Transverse colon (tissue), 3 donors: ENCODE data around the gene TYRP1.

ENCODE experiments used
- CTCF ChIP-seq, 5 experiments: fragments of 200-600 bp in 3 of 5; fragments of 450-650 bp in 2 of 5; sonication (generic) in 3 of 5; IDR thresholded peaks; 1 replicate in 2 of 5; 2 replicates in 3 of 5; pipeline ENCODE4 v1.5.1; 2016 to 2017; ENCODE audit warnings: antibody characterized with exemption in 5 of 5, inconsistent platforms in 3 of 5, mild to moderate bottlenecking in 2 of 5, moderate library complexity in 1 of 5
- POLR2A ChIP-seq: fragments of 450-650 bp; IDR thresholded peaks from one replicate; pipeline ENCODE4 v1.6.1; 2016; ENCODE audit warnings: antibody characterized with exemption, mild to moderate bottlenecking, moderate library complexity

GRCh38 chr9:12651125-12651524 lies 42.1 kb upstream of the TYRP1 start:
- TF ChIP-seq POLR2A (no peak), CTCF (IDR thresholded peaks at IDR 0.05) (no peak)
